Measurements from ENCODE around the gene MAML3. TPM values are rescaled to one million over a fixed set of nuclear protein-coding genes. Genes with fewer than 3 reads are reported as not detected.

MAML3 gene
- total RNA-seq, 1 donor from 2014 or later: 0.79 TPM

- DNase-seq (ENCODE audit: low read depth): no peak
- no peak for TF ChIP-seq CTCF (IDR thresholded peaks at IDR 0.05; ENCODE audit: insufficient read depth, low read length, severe bottlenecking)
- Histone ChIP-seq H3K4me3 (ENCODE audit: low read depth, low read length) (no peak overlapping the region), H3K36me3 (ENCODE audit: control insufficient read depth, insufficient read depth, low read length) (no peaks in the 10 kb centered on the region), H3K27me3 (ENCODE audit: control insufficient read depth, insufficient read depth, low read length) (peaks cover 2% of the 10 kb centered on the region)
- no peak for FAIRE-seq
These were observed 190.3 kb downstream of the MAML3 start for GRCh38 chr4:139963708-139964107.

GRCh38 chr4:139962130-139962684 is 191.8 kb downstream of the MAML3 start:
- DNase-seq (ENCODE audit: low read depth) (no peak), FAIRE-seq (no peak)
- Histone ChIP-seq H3K36me3 (ENCODE audit: control insufficient read depth, insufficient read depth, low read length) (no peaks in the 10 kb centered on the region), H3K27me3 (ENCODE audit: control insufficient read depth, insufficient read depth, low read length) (peaks cover 2% of the 10 kb centered on the region), H3K4me3 (ENCODE audit: low read depth, low read length) (no peak overlapping the region)
- no peak for TF ChIP-seq CTCF (IDR thresholded peaks at IDR 0.05; ENCODE audit: insufficient read depth, low read length, severe bottlenecking)

- no peak for TF ChIP-seq CTCF (IDR thresholded peaks at IDR 0.05; ENCODE audit: insufficient read depth, low read length, severe bottlenecking)
- FAIRE-seq: no peak
These were observed 192.5 kb downstream of the MAML3 start for GRCh38 chr4:139961344-139961946.

GRCh38 chr4:139959396-139959795 is 194.6 kb downstream of the MAML3 start:
- Histone ChIP-seq H3K4me3 (ENCODE audit: low read depth, low read length) (no peak overlapping the region), H3K36me3 (ENCODE audit: control insufficient read depth, insufficient read depth, low read length) (no peaks in the 10 kb centered on the region), H3K27me3 (ENCODE audit: control insufficient read depth, insufficient read depth, low read length) (peaks cover 2% of the 10 kb centered on the region)
- no peak for FAIRE-seq
- no peak for TF ChIP-seq CTCF (IDR thresholded peaks at IDR 0.05; ENCODE audit: insufficient read depth, low read length, severe bottlenecking)
- no peak for DNase-seq (ENCODE audit: low read depth)

More at GRCh38 chr4:139961344-139961946, 192.5 kb downstream of the MAML3 start:
- peak; percentile 30 for DNase-seq (ENCODE audit: low read depth)
- Histone ChIP-seq H3K36me3 (ENCODE audit: control insufficient read depth, insufficient read depth, low read length) (no peaks in the 10 kb centered on the region), H3K27me3 (ENCODE audit: control insufficient read depth, insufficient read depth, low read length) (peaks cover 2% of the 10 kb centered on the region), H3K4me3 (ENCODE audit: low read depth, low read length) (no peak overlapping the region)

- TF ChIP-seq CTCF (IDR thresholded peaks at IDR 0.05; ENCODE audit: insufficient read depth, low read length, severe bottlenecking): no peak
- no peak for DNase-seq (ENCODE audit: low read depth)
- H3K27me3 ChIP-seq (ENCODE audit: control insufficient read depth, insufficient read depth, low read length): peaks cover 2% of the 10 kb centered on the region
- no peak overlapping the region for H3K4me3 ChIP-seq (ENCODE audit: low read depth, low read length)
- H3K36me3 ChIP-seq (ENCODE audit: control insufficient read depth, insufficient read depth, low read length): no peaks in the 10 kb centered on the region
- FAIRE-seq: no peak
These were observed 195.3 kb downstream of the MAML3 start for GRCh38 chr4:139958739-139959098.

Measured in bronchial epithelial cell (primary cell).